Head of caudate nucleus (tissue), 42 donors: ENCODE measurements around the gene LSP1.
A peak's percentile ranks its signal among the peaks of the same experiment; 100 is the strongest.

ENCODE experiments used
- DNase-seq, 42 donors: peaks; one replicate each; pipeline versions ENCODE4 v3.0.0 to v3.0.0-alpha.2; 2020 to 2021; ENCODE audit warnings: mixed read lengths in 7 of 42
- intact Hi-C: fragments of 100-400 bp; cut with DNase I; formaldehyde crosslinking; loops from one replicate; pipeline ENCODE4 v1.15.0; 2022

Gene LSP1

GRCh38 chr11:1857064-1857463 is 4.2 kb downstream of the LSP1 start:
- DNase-seq: no peak
- intact Hi-C loops: no loop called here

- intact Hi-C loops: no loop called here
- DNase-seq: peak in 6 of 42 donors; percentile 18 to 55 (median 44)
Measured at GRCh38 chr11:1858154-1858553, 5.3 kb downstream of the LSP1 start.

GRCh38 chr11:1858576-1858975 is 5.7 kb downstream of the LSP1 start:
- no peak for DNase-seq
- intact Hi-C loops: no loop called here

GRCh38 chr11:1859004-1859403 is 6.1 kb downstream of the LSP1 start:
- intact Hi-C loops: no loop called here
- DNase-seq: no peak

- intact Hi-C loops: no loop called here
- DNase-seq: no peak
Measured at GRCh38 chr11:1860108-1860507, 7.2 kb downstream of the LSP1 start.

GRCh38 chr11:1861435-1862411 is 8.8 kb downstream of the LSP1 start:
- no peak for DNase-seq
- intact Hi-C loops: no loop called here

- intact Hi-C loops: no loop called here
- no peak for DNase-seq
Measured at GRCh38 chr11:1862588-1863351, 9.9 kb downstream of the LSP1 start.

- DNase-seq: peak in 40 of 42 donors; percentile 21 to 87 (median 56)
Measured at GRCh38 chr11:1863352-1864216, 10.7 kb downstream of the LSP1 start.

GRCh38 chr11:1864231-1864630 is 11.3 kb downstream of the LSP1 start:
- peak in 1 of 42 donors; percentile 46 for DNase-seq

More at GRCh38 chr11:1863352-1864216, 10.7 kb downstream of the LSP1 start:
- intact Hi-C loops: no loop called here

GRCh38 chr11:1864831-1865665 is 12.2 kb downstream of the LSP1 start:
- DNase-seq: peak in 1 of 42 donors; percentile 9
- intact Hi-C loops: no loop called here

More at GRCh38 chr11:1864231-1864630, 11.3 kb downstream of the LSP1 start:
- intact Hi-C loops: no loop called here

- DNase-seq: no peak
- intact Hi-C loops: no loop called here
Measured at GRCh38 chr11:1866226-1866625, 13.3 kb downstream of the LSP1 start.

- DNase-seq: no peak
- intact Hi-C loops: no loop called here
Measured at GRCh38 chr11:1866776-1867175, 13.9 kb downstream of the LSP1 start.

- no peak for DNase-seq
- intact Hi-C loops: no loop called here
Measured at GRCh38 chr11:1867381-1867780, 14.5 kb downstream of the LSP1 start.

- DNase-seq: no peak
- intact Hi-C loops: no loop called here
Measured at GRCh38 chr11:1868056-1868635, 15.3 kb downstream of the LSP1 start.

GRCh38 chr11:1868636-1869291 is 15.9 kb downstream of the LSP1 start:
- intact Hi-C loops: no loop called here

GRCh38 chr11:1869427-1870325 is 16.8 kb downstream of the LSP1 start:
- DNase-seq: no peak
- intact Hi-C loops: no loop called here

More at GRCh38 chr11:1868636-1869291, 15.9 kb downstream of the LSP1 start:
- DNase-seq: no peak
